Tibial nerve (tissue), 3 donors: Measurements from ENCODE around the gene COPS3.
A peak's percentile ranks its signal among the peaks of the same experiment; 100 is the strongest.

Experiments
- CTCF ChIP-seq, 5 experiments: fragments of 200-600 bp in 3 of 5; fragments of 450-650 bp in 2 of 5; sonication (generic) in 3 of 5; IDR thresholded peaks; one replicate each; pipeline ENCODE4 v1.5.1; 2016 to 2019; ENCODE audit warnings: antibody characterized with exemption in 5 of 5, mild to moderate bottlenecking in 3 of 5, moderate library complexity in 2 of 5
- POLR2A ChIP-seq, 2 donors: fragments of 450-650 bp; IDR thresholded peaks; one replicate each; pipeline ENCODE4 v1.6.1; 2017; ENCODE audit warnings: antibody characterized with exemption in 2 of 2, mild to moderate bottlenecking in 2 of 2, moderate library complexity in 2 of 2

- TF ChIP-seq CTCF (IDR thresholded peaks at IDR 0.05) (no peak), POLR2A (IDR thresholded peaks at IDR 0.05) (peak in 1 of 2 donors; percentile 72)
These were observed at the start of gene COPS3 for GRCh38 chr17:17280613-17281549.
